Stimulated activated naive CD4-positive, alpha-beta T cell treated with Interleukin-2 at 50 U/mL for 16 hours (primary cell): ENCODE measurements around the gene ILRUN.
"Not testable (repeated sequence)": the region's sequence is repeated elsewhere in the genome, so short reads cannot be mapped to it uniquely, and the experiment has no call there.

Experiments used
- DNase-seq: peaks from one replicate; lab custom pipeline; 2025; lab: John Stamatoyannopoulos, UW

The ILRUN gene

DNA sequence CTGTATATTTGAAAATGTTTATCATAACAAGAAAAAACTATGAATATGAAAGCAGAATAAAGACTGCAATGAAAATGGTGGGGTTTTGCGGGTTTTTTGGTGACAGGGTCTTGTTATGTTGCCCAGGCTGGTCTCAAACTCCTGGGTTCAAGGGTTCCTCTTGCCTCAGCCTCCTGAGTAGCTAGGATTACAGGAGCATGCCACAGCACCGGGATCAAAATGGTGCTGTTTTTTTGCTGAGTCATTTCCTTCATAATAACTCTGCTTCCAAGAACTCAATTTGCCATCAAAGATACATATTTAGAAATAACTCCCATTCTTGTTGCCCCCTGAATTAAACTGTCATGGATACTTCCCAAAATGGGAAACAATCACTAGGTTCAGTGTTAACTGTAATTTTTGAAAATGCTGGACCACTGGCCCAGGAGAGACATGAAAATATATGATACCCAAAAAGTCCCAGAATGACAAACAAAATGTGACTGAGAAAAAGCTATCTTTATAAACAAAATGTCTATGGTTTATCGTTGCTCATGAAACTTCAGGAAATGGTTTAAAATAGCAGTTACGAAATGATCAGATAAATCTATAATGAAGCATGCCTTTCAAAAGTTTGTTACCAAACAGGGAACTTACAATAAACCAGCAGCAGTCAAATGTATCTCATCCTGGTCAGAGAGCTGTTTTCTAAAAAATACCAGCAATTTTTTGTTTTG is 32.2 kb downstream of the ILRUN start:
- no peak for DNase-seq

DNA sequence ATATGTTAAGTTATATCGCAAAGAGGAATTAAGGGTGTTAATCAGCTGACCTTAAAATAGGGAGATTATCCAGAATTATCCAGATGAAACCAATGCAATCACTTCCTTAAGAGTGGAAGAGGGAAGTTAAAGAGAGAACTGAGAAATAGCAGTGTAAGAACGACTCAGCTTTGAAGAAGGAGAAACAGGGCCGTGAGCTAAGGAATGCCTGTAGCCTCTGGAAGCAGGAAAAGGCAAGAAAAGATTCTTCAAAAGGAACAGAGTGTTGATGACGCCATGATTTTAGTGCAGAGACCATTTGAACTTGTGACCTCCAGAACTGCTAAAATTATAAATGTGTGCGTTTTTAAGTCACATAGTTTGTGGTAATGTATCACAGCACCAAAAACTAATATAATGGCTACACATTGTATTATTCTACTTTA is 32.7 kb downstream of the ILRUN start:
- DNase-seq = no peak

DNA sequence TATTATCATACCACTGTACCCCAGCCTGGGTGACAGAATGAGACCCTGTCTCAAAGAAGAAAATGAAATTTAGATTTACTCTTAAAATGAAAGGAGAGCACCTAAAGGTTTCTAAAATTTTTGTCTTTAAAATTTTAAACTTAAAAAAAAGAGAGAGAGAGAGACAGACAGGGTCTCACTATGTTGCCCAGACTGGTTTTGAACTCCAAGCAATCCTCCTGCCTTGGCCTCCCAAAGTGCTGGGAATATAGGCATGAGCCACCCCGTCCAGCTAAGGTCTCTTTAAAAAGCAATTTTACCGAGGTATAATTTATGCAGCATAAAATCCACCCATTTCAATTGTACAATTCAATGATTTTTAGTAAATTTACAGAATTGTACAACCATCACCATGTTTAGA is 33.2 kb downstream of the ILRUN start:
- no peak for DNase-seq

DNA sequence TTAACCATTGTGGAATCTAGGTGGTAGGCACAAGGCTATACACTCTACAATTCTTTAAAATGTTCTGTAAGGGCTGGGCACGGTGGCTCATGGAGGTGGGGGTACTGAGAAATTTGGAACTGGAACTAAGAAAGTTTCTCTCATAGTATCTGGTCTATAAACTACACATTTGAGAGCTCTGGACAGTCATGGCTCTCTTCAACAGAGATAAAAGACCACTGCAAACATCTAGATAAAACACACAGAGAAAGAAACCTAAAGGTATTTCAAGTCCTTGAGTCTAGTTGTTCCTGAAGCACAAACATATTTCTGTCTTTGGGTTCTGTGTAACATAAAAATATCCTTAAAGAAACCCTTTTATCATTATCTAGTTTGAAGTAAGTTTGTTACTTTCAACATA is 35.2 kb downstream of the ILRUN start:
- DNase-seq = no peak

DNA sequence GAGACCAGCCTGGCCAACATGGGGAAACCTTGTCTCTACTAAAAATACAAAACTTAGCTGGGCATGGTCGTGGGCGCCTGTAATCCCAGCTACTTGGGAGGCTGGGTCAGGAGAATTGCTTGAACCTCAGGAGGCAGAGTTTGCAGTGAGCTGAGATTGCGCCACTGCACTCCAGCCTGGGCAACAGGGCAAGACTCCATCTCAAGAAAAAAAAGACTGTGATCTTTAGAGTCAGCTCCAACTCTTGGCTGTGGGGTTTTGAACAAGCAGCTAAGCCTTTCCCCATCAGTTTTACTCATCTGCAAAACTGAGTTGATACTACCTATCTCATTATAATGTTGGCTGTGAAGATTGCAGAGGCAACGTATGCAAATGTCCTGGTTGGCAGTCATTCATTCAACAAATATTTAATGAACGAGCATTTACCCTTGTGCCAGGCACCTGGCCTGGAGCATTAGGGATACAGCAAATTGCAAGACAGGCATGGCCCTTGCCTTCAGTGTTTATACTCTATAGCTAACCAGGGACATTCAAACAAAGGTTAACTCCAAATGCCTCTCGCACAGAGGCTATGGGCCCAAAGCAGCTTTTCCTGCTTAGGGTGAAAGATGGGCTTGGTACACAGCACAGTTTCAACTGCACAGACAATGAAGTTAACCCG is 37.8 kb downstream of the ILRUN start:
- DNase-seq = no peak

DNA sequence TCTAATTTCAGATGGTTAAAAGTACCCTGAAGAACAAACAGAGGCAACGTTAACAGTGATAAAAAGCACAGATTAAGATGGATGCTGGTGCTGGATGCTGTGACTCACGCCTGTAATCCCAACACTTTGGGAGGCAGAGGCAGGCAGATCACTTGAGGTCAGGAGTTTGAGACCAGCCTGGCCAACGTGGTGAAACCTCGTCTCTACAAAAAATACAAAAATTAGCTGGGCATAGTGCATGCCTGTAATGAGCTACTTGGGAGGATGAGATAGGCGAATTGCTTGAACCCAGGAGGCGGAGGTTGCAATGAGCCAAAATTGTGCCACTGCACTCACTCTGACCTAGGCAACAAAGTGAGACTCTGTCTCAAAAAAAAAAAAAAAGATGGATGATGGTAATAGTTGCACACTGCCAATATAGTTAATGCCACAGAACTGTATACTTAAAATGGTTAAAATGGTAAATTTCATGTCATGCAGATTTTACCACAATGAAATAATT is 38.5 kb downstream of the ILRUN start:
- DNase-seq = not testable (repeated sequence)

DNA sequence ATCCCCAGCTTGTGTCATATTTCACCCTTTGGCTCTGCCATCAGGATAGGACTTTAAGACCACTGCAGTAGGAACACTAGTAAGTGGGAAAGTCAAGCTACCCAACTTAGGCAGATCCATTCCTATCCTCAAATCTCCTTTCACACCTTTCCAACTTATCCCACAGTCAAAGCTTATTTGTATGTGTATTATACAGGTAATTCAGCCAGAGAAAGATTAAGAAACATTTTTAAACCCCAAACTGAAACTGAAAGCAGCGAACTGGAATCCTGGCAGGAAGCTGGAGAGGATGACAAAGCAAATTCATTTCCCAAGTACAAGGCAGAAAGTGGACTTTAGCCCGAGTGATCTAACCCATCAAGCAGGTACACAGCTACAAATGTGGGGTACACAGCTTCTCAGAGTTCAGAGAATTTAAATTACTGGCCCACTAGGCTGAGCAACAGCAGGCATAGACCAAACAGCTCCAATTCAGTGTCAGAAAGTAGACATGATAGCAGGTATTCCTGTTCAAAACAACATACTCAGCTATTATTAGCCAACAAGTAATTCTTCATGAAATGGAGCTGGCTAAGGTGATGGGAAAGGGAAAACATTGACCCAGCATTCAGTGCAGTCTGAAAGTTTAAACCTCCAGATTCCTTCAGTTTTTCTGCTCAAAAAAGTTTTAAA is 39.1 kb downstream of the ILRUN start:
- no peak for DNase-seq

DNA sequence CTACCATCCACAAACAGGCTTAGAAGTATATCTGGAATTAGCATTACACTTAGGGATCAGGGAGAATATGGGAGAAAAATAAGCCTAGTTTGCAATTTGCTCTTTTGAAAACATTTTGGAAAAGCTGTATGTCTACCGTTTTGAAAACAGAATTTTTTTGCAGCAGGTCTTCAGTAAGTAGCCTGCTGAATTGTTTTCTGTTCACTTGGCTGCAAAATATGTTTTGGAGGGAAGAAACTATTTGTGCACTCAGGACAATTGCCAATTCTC is 39.6 kb downstream of the ILRUN start:
- no peak for DNase-seq

DNA sequence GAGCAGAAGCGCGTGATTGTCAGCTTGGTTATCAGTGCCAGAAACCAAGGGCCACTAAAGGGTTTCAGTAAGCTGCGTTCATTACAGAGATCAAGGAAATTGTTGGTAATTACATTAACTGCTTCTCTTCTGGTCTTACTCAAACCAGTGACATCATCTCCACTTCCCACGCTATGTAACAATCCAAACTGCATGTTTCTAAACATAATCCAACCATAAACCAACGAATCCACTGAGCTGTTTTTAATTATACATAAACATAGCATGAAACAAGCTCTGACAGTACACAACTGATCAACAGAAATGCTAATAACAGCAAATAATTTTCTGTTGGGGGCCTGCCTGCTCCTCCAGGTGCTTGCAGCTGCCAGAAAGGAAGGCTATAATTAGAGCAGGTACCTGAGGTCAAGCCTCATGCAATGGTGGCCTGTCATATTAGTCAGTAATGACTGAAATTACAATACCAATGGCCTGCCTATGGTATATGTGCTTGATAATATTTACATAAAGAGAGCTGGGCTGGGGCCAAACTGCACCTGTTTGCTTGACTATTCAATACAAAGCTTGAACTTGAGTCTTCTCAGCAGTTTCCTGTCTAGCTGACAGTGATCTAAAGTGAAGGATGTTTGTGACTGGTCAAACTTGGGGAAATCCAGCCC is 40.1 kb downstream of the ILRUN start:
- DNase-seq = peak; percentile 58

DNA sequence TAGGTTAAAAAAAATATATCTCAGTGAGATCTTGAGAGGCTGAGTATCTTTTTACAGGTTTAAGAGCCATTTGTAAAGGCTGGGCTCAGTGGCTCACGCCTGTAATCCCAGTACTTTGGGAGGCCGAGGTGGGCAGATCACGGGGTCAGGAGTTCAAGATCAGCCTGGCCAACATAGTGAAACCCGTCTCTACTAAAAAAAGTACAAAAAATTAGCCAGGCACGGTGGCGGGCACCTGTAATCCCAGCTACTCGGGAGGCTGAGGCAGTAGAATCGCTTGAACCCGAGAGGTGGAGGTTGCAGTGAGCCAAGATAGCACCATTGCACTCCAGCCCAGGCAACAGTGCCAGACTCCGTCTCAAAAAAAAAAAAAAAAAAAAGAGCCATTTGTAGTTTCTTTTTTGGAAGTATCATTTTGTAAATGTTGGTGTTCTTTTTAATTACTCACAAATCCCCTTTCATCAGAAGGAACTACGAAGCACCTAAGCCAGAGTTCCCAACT is 40.6 kb downstream of the ILRUN start:
- DNase-seq = not testable (repeated sequence)

DNA sequence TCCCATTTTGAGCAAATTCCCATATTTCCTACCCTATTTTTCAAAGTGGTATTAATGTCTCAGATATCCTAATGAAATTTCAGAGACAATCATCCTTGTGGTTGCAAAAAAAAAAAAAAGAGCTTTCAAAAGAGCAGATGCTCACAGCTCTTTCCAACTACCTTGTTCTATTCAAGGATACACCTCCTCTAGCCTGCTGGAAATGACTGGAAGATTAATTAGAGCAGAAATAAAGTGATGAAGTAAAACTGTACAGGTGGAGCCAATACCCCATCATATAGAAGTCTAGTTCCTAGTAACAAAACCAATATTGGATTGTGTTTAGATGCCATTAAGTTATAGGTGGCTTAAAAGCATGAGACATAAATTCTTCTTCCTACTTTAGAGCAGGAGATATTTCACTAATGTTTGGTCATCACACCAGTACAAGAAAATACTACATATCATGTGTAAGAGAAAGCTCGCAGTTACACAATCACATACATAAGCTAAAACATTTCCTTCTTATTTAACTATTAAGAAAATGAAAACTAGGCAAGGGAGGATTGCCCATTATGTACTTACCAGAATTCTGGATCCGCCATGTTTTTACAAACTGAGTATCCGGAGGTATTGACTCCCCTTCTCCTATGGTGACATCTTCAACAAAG is 42.4 kb downstream of the ILRUN start:
- no peak for DNase-seq

DNA sequence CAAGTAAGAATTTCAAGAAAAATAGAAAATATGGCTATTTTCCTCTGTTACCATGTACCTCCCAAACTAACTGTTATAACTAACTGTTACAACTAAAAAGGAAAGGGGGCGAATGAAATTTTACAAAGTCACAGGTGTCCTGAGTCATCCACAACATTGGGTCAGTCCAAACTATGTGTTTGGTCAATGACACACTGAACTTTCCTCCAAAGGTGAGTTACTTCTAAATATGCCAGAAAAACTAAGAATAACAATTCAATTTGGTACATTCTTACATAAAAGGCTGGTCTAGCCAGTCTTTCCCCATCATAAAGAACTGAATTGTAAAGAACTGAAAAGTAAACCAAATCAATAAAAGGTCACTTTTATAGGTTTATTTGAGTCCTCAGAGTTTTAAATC is 44.3 kb downstream of the ILRUN start:
- DNase-seq = no peak

DNA sequence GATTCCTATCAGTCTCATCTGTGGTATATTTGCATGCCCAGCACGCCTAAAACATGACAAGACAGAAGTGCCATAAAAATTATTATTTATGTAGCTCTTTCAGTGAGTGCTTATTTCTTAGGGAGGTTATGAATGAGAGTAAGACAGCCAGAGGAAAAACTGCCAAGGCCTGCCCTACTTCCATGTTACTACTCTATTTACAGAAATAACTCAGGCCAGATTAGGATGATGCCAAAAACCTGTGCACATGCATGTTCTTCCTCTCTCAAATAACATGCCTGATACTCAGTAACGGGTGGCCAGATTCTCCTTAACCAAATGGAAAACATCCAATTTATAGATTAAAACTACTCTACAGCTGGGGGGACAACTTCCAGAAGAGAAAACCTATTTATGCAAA is 45.7 kb downstream of the ILRUN start:
- DNase-seq = no peak

DNA sequence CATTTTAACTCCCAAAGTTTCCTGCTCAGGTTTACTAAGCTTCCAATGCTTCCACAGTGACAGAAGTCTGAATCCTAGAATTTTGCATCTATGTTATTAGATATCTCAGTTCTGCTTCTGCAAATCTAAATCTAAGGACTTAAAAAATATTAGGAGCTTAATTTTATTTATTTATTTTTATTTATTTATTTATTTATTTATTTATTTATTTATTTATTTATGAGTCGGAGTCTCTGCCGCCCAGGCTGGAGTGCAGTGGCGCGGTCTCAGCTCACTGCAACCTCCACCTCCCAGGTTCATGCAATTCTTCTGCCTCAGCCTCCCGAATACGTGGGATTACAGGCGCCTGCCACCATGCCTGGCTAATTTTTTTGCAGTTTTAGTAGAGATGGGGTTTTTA is 46.3 kb downstream of the ILRUN start:
- not testable (repeated sequence) for DNase-seq

DNA sequence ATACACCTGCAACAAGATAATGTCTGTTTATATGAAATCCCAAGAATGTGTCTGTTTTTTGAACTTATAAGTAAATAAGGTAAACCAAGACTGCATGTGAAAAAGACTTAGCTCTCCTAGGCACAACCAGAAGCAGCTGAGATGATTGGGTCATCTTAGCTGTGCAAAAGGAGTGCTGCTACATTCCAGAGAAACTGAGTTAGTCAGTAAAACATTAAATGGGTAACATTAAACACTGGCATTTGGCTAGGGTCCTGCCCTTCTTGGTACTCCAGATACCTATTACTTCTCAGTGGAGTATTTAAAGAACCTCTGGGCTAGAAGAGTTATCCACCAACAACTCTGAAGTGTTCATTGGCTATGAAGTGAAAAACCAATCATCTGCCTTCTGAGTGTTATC is 47.8 kb downstream of the ILRUN start:
- no peak for DNase-seq
